NCI-H524 (cell line): Measurements from ENCODE around the gene PRDM10.

Experiments used
- DNase-seq, 2 experiments: peaks; one replicate each; lab custom pipeline; 2025; lab: John Stamatoyannopoulos, UW

The PRDM10 gene

DNA sequence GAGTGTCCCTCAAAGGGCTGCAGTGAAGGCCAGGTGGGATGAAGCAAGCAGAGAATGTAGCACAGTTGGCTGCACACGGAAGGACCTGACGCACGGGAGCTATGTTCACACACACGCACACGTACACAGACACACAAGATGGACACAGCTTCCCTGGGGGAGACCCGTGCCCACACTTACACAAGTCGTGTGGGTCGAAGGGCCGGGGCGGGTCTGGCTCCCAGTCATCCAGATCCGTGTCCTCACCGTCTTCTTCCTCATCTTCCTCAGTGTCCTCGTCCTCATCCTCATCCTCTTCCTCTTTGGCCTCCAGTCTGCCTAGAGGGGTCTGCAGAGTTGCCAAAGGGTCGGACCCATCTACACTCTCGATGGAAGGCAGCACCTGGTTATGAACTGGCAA, 55.7 kb downstream of the PRDM10 start:
- no peak for DNase-seq

DNA sequence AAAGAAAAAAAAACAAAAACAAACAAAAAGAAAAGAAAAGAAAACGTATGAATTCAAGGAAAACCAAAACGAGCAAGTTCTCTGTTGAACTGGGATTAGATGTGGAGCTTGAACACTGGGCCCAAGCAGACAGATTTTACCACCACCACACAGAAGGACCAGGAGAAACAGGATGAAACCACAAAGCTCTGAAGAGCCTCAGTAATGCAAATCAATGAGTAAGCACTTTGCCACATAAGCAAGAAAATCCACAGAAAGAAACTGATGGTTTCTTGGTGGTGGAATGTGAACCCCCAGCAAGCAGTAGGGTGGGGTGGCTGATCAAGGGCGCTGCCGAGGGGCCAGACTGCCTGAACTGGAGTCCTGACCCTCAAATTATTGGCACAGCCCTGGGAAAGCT, 56.4 kb downstream of the PRDM10 start:
- DNase-seq: no peak

DNA sequence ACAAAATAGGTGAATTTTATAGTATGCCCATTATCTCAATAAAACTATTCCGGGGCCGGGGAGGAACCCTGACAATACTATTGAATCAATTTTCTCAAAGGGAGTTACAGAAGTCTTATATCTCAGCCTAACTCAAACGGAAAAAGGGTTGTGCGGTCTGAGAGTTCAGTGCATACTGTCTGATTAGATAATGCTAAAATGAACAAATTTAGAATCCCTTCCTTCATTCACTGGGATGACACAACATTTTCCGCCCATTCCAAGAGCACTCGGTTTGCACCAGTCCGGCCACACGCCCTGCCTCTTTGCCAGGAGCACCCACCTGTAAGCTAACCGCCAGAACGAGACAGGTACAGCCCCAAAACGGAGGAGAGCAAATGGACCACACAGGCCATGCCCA, 57.3 kb downstream of the PRDM10 start:
- no peak for DNase-seq

DNA sequence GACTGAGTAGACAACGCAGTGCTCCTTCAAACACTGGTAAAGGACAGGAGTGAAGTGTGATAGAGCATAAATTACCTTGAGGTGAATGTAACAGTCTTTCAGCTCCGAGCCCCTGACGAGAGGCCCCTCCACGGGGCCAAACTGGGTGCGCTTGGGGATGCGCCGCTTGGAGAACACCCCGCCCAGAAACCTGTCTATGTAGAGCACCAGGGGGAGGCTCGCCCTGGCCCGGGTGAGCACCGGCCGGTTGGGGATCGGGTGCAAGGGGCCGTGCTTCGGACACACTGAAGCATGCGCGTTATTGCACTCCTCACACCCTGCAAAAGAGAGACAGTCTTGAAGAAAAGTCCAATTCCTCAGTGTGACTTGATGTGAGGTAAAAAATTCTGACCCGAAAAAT, 57.9 kb downstream of the PRDM10 start:
- no peak for DNase-seq

DNA sequence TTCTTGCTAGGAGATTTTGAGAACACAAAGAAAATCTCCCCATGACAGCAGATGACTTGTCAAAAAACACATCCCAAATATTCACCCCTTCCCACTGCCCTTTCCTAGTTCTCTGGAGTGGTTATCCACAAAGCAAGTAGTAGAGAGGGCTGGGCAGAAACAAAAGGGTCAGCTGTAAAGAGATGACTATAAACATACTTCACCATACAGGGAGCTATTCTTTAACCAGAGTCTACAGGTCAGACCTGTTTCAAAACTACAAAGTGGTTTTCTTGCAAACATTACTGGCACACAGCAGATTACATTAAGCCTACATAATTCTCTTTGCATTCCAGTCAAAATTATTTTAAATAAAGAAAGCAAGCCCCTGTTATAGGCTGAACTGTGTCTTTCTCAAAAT, 59.6 kb downstream of the PRDM10 start:
- no peak for DNase-seq

DNA sequence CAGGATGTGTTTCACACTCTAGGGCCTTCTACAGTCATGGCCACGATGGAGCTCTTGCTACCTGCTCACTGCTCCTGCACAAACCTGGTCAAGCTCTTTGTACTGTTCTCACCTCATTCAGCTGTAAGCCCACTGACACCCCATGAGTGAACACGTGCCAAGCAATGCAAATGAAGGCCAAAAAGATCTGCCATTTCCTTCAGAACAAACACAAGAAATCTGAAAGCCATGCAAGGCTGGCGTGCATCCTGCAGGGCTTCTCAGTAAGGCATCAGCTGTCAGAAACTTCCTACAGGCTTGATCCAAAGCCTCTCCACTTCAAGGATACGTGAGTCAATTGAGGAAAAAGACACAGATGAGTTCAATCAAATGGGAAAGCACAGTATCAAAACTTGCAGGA, 63.1 kb downstream of the PRDM10 start:
- no peak for DNase-seq

DNA sequence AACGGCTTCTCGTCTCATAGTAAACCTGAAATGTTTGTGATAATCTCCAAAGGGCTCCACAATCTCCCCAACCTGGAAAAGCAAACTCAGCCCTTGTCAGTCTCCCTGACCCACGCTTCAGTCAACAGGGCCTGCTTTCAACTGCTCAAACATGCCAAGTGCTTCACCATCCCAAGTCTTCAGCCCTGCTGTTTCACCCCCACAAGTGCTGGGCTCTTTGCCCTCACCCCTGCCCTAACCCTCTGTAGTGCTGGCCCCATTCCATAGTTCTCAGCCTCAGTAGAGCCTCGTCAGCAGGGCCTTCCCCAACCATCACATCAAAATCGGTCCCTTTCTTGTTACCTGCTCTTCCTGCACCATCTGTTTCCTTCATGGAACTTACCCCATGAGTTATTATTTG, 63.9 kb downstream of the PRDM10 start:
- no peak for DNase-seq

DNA sequence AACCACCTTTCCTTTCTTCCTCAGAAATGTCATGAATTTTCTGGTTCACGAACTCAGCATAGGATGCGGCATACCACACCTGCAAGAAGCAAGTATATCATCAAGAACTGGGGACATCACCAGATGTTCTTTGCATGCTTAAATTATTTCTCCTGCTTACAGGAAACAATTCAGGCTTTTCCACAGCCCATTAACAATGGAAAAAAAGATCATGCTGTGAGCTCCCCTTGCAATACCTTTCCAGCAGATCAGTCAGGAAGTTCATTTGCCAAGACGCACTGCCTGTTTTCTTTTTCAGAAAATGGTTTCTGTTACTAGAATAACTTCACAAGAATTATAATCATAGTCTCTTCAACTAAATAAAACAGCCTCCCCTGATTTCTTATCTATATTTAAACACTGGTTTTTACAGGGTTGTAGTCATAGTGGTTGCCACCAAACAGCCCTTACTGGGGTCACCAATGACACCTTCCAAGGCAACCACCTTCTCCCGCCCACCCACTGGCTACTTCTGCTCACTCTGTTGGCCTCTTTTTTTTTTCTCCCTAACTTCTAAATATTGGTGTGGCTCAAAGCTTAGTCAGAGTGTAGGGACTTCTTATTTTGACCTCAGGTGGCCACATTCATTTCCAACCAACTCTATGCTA, 64.9 kb downstream of the PRDM10 start:
- no peak for DNase-seq

DNA sequence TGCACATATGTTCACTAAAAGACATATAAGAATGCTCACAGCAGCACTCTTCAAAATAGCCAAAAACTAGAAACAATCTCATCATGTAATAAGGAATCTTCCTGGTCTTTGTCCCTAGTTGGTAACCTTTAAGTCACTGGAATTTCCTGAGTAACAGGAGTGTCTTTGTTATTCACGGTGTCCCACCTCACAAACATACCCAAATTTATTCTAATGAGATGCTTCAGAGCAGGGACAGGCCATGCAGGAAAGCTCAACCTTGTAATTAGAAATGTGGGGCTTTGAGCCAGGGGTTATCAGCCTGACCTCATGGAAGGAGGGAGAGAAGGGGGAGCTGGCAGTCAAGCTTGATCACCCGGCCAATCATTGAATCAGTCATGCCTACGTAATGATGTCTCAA, 66.9 kb downstream of the PRDM10 start:
- DNase-seq: no peak

DNA sequence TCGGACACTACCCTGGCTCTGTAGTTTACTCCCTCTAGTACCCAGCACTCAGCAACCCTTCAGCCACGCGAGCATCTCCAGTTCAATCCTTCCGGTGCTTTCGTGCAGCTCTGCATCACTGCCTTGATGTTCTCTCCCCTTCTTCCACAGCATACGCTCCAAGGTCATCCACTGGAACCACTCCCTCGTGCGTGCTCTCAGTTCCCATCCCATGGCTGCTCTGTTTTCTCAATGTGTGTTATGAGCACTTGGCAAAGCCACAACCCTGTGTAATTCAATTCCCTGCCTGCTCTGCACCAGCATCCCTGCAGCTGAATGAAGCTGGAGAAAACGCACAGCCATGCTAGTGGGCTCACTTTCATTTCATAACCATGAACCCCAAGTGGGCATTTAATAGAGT, 68.7 kb downstream of the PRDM10 start:
- DNase-seq: no peak

DNA sequence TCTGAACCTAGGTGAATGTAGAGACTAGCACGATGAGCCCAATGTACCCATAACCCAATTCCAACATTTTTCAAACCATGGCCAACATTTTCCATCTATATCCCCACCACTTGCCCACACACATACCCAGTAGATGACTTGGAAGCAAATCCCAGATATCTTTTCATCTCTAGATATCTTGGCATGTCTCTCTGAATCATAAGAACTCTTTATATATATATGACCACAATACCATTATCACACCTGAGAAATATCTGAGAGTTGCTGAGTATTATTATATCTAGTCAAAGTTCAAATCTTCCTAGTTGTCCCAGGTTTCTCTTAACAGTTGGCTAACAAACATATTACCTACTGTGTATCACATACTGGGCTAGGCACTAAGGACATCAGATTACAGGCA, 69.4 kb downstream of the PRDM10 start:
- DNase-seq: no peak

DNA sequence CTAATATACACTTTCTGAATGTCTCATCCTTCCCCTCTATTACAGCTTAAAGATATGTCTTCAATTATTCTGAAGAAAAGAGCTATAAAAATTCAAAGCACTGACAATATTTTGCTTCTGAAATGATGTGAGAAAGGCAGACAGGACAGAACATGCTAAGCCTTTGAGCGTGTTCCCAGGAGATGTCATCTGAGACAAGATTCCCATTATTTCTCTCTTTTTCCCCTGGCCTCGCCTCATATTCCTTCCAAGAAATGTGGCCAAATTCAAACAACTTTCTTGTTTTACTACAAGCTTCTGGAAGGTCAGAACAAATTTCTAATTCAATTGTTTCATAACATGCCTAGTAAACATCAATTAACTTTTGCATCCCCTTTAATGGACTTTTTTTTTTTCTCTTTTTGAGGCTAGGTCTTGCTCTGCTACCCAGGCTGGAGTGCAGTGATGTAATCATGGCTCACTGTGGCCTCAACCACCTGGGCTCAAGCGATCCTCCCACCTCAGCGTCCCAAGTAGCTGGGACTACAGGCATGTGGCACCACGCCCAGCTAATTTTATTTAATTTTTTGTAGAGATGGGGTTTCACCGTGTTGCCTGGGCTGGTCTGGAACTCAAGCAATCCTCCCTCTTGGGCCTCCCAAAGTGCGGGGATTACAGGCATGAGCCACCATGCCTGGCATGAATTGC, 70.1 kb downstream of the PRDM10 start:
- DNase-seq: no peak

DNA sequence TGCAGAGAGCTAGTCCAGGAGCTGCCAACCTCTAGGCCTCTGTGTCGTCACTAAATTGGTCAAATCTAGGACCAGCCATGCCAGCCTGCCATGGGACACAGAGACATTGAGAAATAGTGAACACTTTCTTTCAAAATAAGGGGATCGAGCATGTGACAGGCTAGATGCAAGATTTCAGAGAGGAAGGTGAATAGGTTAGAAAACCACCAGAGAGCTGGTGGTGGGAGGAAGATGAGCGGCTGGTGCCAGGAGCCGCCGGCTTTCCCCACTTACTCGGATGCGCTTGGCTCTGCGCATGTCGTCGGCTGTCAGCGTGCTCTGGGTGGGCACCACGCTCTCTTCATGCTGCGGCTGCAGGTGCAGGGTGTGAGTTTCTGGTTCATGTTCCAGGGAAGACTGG, 71.9 kb downstream of the PRDM10 start:
- no peak for DNase-seq

DNA sequence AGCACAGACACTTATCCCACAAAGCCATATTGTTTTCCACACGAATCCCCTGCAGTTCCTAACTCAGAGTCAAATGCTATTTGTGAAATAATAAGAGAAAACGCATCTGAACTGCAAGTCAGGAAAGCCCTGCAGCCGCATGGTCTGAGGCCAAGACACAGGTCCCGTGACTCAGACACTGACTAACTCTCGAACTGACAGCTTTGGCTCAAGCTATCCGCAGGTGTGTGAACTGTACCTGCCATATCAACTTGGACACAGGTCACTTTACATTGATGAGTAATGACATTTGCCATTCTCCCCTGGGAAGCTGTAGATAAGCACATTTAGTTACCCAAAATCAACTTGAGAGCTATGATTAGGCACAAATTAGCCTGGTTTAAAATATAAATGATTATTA, 72.3 kb downstream of the PRDM10 start:
- no peak for DNase-seq

DNA sequence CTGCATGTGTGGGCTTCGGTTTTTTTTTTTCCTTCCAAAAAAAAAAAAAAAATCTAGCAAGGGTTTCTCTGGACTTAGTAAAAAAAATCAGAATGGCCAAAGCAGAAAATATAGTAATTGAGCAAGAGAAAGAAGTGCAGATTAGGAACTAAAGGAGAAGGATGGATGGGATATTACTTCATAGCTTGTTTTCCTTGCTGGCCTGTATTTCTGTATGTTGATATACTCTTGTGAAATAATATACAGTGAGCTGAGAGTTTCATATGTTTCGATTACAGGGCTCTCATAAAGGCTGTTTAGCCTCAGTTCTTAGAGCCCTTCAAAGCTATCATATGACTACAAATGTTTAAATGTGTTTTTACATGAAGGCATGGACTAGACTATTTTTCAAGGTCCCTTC, 72.9 kb downstream of the PRDM10 start:
- DNase-seq: no peak

DNA sequence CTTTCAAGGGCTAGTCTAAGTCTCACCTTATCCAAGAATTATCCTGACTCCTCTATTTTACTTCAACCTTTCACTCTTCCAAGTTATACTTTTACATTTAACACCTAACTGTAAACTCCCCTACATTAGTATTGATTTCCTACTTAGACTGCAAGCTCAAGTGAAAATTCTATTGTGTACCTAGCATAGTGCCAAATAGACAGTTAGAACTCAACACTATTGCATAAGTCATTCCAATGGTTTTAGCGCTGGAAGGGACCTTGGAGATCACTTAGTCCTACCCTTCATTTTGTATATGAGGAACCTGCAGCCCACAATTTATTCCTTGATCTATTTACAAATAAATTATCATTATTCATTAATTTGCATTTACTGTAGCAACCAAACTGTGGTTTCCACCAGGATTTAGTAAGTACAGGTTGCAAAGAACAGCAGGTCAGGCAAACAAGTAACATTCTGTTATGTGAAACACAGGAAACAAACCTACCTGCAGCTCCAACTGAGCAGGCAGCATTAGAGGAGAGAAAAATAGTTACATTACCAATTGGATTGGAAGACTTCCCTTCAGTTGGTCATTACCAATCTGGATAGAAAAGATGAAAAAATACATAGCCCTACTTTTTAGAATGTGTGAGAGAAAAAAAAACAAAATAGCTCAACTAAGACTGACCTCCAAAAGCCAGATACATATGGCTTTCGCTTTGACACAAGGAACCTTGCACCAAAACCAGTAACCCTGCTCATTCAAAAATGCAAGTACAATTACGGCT, 73.5 kb downstream of the PRDM10 start:
- no peak for DNase-seq

DNA sequence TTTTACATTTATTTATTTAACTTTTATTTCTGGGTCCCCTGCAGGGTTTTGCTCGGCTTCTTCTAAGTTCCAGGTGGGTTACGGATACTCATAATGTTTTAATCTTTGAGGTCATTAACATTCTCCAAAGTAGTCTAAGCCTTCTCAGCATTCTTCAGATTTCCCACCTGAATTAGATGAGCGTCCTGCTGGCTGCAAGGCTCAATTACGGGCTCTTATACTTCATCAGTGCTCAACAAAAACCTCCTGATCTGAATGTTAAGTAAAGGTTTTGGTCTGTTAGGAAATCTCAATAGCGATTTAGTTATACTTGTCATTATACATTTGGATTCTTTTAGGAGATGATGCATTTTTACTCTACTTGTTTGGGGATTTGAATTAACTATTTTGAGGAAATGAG, 80.0 kb downstream of the PRDM10 start:
- DNase-seq: no peak

DNA sequence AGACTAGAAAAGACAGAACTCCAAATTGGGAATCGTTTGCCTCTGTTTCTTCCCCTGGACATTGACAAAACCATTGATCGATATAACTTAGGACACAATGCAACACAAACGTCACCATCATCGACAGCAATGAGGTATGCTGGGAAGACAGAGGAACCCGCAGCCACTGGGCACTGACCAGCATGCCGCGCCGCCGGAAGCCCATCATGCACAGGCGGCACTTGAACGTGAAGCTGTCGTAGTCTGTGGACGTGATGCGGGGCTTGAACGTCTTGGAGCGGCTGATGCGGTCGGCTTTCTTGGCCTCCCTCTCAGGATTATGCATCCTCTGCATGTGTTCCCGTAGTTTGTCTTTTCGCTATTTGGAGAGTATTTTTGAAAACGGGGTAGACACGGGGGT, 84.3 kb downstream of the PRDM10 start:
- DNase-seq: no peak

DNA sequence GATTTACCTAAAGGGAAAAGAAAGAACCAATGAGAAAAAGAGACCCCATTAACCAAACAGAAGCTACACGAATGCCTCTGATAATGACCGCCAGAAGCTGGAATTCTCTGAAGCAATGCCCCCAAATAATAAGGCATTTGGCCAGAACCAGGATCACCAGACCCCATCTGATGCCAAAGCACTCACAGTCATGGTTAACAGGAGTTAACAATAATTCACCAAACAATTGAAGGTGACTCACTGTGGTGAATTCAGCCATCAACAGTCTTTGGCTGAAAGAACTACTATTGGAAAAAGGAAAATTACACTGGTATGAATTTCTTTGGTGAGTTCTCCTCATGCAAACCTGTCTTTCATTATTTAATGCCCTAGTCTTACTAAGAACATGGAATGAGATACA, 85.4 kb downstream of the PRDM10 start:
- DNase-seq: no peak

DNA sequence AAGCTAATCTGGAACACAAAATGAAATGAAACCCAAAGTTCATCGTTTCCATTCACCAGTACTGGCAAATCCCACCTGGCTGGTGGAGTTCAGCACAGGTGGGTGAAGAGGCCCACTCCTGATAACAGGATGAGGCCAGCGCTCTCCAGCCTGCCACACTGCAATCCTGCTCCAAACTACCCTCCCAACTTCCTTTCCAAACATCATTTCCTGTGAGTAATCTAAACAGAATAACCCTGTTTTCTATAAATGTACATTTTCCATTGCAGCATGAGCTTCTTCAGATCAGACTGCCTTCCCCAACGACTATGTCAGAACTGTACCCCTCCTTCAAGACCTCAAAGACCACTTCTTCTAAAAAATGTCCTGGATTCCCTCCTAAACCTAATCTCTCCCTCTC, 91.3 kb downstream of the PRDM10 start:
- no peak for DNase-seq

DNA sequence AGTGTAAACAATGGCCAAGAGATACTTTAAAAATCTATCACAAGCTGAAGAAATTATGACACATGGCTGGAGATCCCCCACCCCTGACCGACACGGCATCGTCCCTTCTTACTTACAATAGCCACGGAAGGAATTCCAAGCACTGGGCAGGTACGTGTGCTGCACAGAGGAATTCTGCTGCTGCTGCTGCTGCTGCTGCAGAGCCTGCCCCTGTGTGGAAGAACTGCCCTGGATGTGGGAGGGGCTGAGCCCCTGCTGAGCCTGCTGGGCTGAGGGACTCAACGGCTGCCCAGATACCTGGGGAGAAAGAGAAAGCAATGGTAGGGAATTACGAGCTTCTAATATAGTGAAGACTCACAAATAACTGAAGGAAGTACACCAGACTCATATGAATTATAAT, 92.3 kb downstream of the PRDM10 start:
- DNase-seq: no peak

DNA sequence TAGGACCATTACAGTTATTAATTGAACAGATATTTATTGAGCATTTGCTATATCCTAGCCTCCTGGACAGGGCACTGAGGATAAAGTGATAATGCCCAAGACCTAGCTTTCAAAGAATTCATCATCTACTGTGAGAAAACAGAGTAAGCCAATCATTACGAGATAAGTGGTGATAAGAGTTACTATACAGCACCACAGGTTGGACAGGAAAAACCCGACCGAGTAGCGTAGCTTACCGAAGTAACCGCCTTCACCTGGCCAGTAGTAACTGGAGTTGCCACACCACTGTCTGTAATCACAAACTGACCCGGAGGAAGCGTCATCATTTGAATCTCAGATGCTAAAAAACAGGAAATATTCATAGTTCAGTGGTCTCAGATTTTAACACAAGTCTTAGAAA, 97.2 kb downstream of the PRDM10 start:
- no peak for DNase-seq

DNA sequence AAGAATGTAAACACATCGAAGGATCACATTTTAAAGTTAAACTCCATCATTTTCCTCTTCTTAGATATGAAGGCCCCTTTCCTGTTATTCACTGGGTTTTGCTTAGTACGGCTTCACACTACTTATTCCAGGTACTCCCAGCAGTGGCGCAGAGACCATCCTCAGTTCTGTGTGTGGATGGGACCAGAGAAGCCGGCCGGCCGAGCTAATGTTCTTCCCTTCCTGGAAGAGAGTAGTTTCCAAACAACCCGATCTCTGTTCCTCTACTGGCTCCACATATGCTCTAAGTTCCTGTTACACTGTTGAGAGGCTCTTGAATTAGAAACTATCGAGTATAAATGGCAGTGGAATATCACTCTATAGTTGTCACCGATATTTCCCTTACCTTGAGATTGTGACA, 106.6 kb downstream of the PRDM10 start:
- DNase-seq: no peak
